HG03558 (cell line): ENCODE results near the gene ERCC4.

Experiments
- ATAC-seq: cut with Tn5 transposase; IDR thresholded peaks from one replicate; pipeline ENCODE4 v1.9.1; 2021; ENCODE audit warnings: moderate number of reproducible peaks; ENCODE audit not compliant: unreplicated experiment; ENCODE audit errors: extremely low read depth

The ERCC4 gene

DNA sequence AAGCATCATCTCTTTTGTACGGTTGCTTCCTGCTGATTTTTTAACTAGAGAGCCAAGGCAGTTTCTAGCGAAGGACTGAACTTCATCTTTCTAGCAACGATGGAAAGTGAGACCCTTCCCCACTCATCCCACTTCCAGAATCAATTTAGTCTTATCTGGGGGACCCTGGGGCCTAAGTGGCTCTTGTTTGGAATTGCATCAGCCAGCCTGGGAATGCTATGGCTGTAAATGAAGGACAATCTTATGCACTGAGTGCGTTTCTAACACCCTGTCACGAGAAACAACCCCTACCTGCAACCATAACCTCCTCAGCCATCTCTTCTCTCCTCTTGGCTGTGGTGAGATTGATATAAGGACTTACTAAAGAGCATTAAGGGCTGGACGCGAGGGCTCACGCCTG is 64.8 kb downstream of the ERCC4 start:
- ATAC-seq, result no peak

DNA sequence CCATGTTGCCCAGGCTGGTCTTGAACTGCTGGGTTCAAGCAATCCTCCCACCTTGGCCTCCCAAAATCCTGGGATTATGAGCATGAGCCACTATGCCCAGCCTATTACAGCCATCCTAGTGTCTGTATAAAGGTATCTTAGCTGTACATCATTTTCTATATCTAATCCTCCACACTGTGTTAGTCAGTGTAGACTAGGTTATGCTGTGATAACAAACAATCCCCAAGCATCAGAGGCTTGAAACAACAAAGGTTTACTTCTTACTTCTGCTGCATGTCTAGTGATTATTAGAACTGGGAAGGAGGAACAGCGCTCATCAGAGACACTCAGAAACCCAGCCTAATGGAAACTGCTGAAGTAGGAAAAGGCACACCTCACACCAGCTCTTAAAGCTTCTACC is 68.1 kb downstream of the ERCC4 start:
- no peak for ATAC-seq

DNA sequence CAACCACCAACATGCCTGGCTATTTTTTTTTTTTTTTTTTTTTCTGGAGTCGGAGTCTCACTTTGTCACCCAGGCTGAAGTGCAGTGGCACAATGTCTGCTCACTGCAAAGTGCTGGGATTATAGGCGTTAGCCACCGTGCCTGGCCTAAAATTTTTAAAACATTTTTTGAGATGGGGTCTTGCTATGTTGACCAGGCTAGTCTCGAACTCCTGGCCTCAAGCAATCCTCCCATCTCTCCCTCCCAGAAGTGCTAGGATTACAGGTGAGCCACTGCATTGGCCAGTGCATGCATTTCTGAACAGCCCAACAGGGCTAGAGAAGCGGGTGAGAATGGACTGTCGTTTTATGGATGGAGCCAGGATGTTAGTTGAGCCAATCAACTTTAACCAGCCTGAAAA is 72.4 kb downstream of the ERCC4 start:
- ATAC-seq, result no peak

DNA sequence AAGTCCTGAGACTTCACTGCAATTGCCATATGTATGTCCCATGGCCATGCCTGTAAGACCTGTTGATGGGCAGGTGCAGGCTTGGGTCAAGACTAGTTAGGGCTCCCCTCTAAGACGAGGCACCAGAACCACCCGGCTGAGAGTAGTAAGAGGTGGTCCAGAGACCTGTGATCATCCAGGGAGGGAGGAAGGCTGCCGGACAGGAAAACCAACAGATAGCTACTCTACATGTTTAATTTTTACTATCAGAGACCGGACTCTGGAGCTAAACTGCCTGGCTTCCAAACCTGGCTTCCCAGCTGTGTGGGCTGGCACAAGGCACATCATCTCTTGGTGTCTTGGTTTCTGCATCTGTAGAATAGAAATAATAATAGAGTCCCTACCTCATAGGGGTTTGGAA is 73.0 kb downstream of the ERCC4 start:
- ATAC-seq, result no peak

DNA sequence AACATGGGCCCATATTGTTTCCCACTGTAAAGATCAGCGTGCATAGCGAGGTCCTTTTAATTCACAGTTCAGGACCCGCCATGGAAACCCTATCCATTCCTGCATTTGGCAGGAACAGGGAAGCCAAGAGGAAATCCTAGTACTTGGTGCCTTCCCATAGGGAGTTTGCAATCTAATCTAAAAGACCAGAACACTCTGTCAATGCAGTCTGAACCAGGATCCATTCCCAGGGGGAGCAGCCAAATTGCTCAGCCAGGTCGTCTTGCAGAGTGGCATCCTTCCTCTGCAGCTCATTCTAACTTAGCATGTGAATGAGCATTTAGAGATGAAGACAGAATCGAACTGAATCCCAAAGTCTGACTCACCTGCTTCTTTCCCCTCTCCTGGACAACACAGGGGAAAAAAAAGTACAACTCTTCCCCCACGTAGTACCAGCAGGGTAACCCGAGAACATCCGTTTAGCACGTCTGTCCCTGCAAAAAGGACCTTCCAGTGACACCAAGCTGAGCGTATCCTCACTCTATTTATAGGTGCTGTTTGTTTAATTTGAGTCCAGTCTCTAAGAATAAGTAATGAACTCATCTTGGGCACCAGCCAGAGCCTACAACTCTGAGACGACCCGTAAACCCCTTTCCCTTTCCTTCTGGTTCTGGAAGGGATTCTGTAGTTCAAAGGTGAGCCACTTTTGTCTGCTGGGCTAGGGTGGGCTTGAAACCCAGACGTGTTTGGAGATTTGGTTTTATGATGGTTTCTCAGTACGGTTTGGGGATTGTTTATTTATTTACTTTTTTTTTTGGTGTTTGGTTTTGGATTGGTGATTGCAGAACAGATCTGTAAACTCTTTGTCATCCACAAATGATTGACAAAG is 74.5 kb downstream of the ERCC4 start:
- no peak for ATAC-seq

DNA sequence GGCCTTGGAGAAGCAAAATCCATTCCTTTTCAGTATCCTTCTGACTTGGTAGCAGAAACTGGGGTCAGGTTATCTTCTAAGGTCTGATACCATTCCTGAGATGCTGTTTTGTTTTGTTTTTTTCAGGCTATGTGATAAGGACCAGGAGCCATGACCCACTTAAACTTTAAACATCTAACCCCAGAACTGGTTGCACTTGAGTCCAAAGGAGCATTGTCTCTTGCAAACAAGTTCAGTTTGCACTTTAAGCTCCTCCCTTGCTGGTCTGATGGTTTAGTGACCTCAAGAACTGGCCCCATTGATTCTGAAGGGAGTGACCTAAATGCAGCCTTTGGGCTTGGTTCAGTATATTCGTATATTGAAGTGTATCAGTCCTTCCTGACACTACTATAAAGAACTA is 75.2 kb downstream of the ERCC4 start:
- no peak for ATAC-seq

DNA sequence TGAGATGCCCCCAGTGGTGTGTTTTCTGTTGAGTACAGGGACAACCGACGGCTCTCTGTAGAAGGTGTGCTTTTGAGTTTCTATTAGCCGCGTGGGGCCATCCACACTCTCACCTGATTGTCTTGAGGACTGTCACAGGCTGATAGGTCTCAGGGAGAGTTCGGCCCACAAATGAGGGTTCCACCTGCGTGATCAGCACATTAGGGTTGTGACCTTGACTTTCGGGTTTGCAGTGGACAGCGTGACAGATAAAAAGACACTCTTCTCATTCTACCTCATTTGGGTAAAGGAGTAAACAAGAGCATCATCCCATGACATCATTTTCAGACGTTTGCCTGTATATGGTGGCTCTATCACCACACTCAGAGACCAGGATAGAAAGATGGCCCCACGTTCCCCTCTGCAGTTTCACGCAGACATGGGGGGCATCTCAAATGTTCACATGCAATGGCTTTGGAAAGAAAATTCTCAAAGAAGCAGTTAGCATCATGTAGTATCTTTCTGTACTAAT is 76.9 kb downstream of the ERCC4 start:
- ATAC-seq, result no peak

DNA sequence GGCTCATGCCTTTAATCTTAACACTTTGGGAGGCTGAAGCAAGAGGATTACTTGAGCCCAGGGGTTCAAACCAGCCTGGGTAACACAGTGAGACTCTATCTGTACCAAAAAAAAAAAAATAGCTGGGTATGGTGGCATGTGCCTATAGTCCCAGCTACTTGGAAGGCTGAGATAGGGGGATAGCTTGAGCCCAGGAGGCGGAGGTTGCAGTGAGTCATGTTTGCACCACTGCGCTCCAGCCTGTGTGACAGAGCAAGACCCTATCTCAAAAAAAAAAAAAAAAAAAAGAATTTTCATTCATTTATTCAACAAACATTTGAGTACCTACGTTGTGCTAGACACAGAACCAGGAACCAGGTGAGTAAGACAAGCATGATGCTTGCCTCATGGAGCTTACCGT is 77.6 kb downstream of the ERCC4 start:
- ATAC-seq, result no peak

DNA sequence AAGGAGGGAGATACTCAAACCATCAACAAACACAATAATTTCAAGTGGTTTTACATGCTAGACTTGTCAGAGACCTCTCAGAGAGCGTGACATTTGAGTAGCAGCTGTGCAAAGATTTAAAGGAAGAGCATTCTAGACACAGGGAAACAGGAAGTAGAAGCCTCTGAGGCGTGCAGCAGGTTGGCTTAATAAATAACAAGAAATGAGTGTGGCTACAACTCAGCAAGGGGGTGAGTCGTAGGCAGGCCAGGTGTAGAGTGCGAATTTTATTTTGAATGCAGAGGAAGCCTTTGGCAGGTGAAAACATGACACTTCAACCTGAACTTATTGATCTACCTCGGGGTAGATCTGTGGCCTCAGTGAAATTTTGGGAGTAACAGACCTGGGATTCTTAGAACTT is 78.0 kb downstream of the ERCC4 start:
- ATAC-seq, result peak; percentile 93

DNA sequence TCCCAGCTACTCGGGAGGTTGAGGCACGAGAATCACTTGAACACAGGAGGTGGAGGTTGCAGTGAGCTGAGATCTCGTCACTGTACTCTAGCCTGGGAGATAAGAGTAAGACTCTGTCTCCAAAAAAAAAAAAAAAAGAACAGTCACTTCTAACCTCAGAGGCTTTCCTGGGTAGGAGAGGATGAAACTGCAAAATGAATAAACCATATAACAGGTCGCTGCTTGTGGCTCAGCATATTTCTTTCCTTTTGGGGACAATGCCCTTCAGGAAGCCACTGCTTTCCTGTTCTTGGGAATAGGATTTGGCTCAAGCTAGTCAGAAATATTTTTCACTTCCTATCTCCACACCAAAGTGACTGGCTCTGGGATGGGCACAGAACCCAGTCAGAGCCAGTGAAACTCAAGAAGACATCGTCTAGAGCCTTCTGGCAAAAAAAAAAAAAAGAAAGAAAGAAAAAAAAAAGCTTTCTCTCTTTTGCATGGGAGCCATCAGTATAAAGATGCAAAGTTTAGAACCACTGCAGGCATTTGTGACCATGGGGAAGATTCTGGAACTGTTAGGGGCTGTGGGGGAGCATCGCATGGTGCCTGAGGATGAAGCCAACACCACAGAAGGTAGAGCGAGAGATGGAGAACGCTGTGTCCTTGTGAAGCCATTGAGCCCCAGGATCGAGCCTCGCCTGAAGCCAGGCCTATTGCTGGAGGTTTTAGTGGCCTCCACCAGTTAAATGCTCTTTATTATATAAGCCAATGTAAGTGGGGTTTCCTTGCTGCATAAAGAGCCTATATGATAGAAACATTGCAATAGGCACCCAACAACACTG is 79.3 kb downstream of the ERCC4 start:
- ATAC-seq, result no peak

DNA sequence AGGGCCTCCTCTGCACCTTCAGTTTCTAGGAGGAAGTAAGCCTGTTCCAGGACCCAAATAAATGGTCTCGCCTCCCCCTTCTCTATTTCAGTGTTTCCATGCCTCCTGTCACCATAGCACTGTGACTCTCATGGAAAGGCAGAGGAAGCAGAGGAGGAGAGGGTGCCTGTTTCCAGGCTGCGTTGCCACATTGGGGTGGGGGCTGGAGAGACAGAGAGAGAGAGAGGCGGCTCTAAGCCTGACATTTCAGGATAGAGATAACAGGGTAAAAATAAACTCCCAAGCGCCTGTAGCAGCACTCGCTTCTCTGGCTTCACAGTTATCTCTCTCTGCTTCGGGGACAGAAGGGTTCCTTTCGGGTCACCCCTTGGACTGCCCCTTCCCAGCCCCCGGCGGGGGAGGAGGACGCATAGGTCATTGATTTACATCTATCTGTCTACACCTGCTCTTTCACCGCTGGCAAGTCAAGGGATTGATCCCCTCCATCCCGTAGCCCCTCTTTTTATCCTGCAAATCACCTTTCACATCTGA is 80.0 kb downstream of the ERCC4 start:
- ATAC-seq, result no peak

DNA sequence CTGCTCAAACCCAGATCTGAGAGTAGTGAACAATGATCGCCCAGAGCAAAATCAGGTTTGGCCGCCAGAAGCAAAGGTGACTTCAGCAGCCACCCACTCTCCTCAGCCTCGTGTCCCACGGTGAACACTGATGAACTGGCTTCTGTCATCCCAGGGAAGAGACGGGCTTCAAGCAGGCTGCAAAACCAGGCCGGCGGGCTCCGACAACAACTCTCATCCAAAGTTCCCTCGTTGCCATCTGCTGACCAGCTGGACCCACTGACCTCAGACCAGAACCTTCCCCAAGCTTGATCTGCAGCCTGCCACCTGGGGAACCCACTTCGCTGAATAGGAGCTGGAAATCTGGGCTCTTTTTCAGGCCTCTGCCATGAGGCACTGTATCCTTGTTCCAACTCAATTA is 81.6 kb downstream of the ERCC4 start:
- no peak for ATAC-seq
